ENCODE data around the gene TRMT61A.

The TRMT61A gene

GRCh38 chr14:103568952-103569351, 40.0 kb downstream of the TRMT61A start:
- no peak for DNase-seq (ENCODE audit: low read depth)

DNA sequence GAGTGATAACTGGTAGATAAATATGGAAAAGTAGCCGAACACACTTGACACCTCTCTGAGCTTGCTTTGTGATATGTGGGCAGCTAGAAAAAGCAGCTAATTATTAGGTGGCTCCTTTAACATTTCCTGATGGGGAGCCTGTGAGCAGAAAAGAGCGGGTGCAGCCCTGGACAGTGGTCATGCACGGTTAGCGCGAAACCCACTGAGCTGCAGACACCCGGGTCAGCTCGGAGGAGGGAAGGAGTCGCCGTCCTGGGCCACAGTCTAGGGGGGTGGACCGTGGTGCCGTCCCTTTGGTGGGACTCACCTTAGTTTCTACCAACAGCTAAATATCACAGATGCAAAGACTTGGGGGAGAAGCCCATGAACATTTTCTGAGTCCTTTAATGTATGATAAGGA, 40.4 kb downstream of the TRMT61A start:
- no peak for DNase-seq (ENCODE audit: low read depth)

DNA sequence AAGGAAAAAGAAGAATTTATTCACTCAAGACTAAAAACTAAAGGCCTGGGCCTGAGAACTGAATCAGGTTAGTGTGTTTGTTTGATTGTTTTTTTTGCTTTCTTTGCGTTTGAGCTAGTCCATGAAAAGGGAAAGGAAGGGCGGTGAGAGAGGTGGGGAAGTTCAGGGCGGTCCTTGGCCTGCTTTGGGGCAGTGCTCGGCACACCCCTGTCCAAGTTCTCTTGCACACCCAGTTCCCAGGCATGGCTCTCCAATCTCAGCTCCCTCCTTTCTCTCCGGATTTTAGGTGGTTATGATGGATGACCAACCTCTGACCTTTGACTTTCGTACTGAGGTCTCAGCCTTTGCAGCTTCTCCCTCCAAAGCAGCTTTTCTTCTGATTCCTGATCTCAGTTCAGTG, 45.1 kb downstream of the TRMT61A start:
- no peak for DNase-seq (ENCODE audit: low read depth)

- DNase-seq (ENCODE audit: low read depth) = no peak
Observed at GRCh38 chr14:103574707-103575285, 45.8 kb downstream of the TRMT61A start.

GRCh38 chr14:103576371-103577024, 47.5 kb downstream of the TRMT61A start:
- DNase-seq (ENCODE audit: low read depth) = no peak

GRCh38 chr14:103578401-103579075, 49.5 kb downstream of the TRMT61A start:
- DNase-seq (ENCODE audit: low read depth) = no peak

- no peak for DNase-seq (ENCODE audit: low read depth)
Observed at GRCh38 chr14:103581206-103581605, 52.2 kb downstream of the TRMT61A start.

GRCh38 chr14:103581954-103582703, 53.1 kb downstream of the TRMT61A start:
- no peak for DNase-seq (ENCODE audit: low read depth)

DNA sequence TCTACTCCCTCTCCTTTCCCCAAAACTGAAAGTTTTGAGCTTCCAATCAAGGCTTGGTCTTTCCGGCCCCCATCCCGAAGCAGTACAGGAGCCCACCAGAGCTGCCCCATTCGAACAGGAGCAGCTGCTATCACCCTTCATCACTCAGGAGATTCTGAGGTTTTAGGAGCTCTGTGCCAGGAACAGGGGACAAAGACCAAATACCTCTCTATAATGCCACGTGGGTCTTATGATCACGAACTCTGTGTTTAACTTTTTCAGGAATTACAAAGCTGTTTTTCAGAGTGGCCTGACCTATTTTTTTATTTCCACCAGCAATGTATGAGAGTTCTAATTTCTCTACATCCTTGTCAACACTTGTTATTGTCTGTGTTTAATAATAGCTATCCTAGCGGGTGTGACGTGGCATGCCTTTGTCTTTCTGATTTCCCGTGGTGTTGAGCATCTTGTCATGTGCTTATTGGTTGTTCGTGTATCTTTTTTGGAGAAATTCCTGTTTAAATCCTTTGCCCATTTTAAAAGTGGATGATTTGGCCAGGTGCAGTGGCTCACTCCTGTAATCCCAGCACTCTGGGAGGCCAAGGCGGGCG, 55.4 kb downstream of the TRMT61A start:
- no peak for DNase-seq (ENCODE audit: low read depth)
